ENCODE measurements around the gene IMPDH1.

IMPDH1 gene

GRCh38 chr7:128358233-128358632 lies 51.5 kb downstream of the IMPDH1 start:
- DNase-seq, result peak; percentile 88 to 92

- no peak for DNase-seq
These were observed 52.6 kb downstream of the IMPDH1 start for GRCh38 chr7:128357217-128357613.

GRCh38 chr7:128356546-128357216 lies 53.1 kb downstream of the IMPDH1 start:
- DNase-seq, result no peak

- DNase-seq, result no peak
These were observed 56.2 kb downstream of the IMPDH1 start for GRCh38 chr7:128353610-128354009.

GRCh38 chr7:128353189-128353588 lies 56.6 kb downstream of the IMPDH1 start:
- DNase-seq, result no peak

GRCh38 chr7:128352636-128353035 lies 57.1 kb downstream of the IMPDH1 start:
- DNase-seq, result no peak

GRCh38 chr7:128352153-128352537 lies 57.6 kb downstream of the IMPDH1 start:
- DNase-seq, result no peak

GRCh38 chr7:128351296-128352152 lies 58.3 kb downstream of the IMPDH1 start:
- DNase-seq, result no peak

- no peak for DNase-seq
These were observed 59.0 kb downstream of the IMPDH1 start for GRCh38 chr7:128350708-128351295.

GRCh38 chr7:128349466-128349825 lies 60.3 kb downstream of the IMPDH1 start:
- DNase-seq, result no peak

- DNase-seq, result peak; percentile 60 to 72
These were observed 62.1 kb downstream of the IMPDH1 start for GRCh38 chr7:128347647-128348097.

- DNase-seq, result no peak
These were observed 65.4 kb downstream of the IMPDH1 start for GRCh38 chr7:128344431-128344774.

- DNase-seq, result peak; percentile 81 to 89
These were observed 66.0 kb downstream of the IMPDH1 start, which contains the start of gene RBM28 for GRCh38 chr7:128343554-128344430. RBM28 (minus strand) TSS chr7:128343908; CDS start chr7:128343793, 115 bp downstream.

Data from AML-193 (cell line).